ENCODE measurements around the gene ATAD3B. TPM values are rescaled to one million over a fixed set of nuclear protein-coding genes. Genes with fewer than 3 reads are reported as not detected.

Gene ATAD3B
- total and polyA plus RNA-seq, 2 of the 13 experiments (the other 11 are each of a cell fraction or from before 2014, with no cell fraction given), result 9.6 to 31.1 TPM

GRCh38 chr1:1432951-1433803 is 38.4 kb upstream of the ATAD3B start (continued):
- TF ChIP-seq ZNF407 (CRISPR knock-in tag; IDR thresholded peaks at IDR 0.05; ENCODE audit: not compliant biosample characterization), result peak; percentile 22
- peak; percentile 78 for TF ChIP-seq FOXK1 (CRISPR knock-in tag; IDR thresholded peaks at IDR 0.05; ENCODE audit: borderline replicate concordance, low read depth)
- no peak for TF ChIP-seq ZNF333 (CRISPR knock-in tag; IDR thresholded peaks at IDR 0.05; ENCODE audit: borderline replicate concordance)
- TF ChIP-seq FOXP4 (CRISPR knock-in tag; IDR thresholded peaks at IDR 0.05), result peak; percentile 83
- TF ChIP-seq YY1 (IDR thresholded peaks at IDR 0.05; ENCODE audit: insufficient read depth, insufficient replicate concordance, low read depth, low read length), result peak; percentile 38
- peak; percentile 90 for TF ChIP-seq SP5 (CRISPR knock-in tag; IDR thresholded peaks at IDR 0.05; ENCODE audit: borderline replicate concordance, low read depth)
- no peak for TF ChIP-seq TAF15 (IDR thresholded peaks at IDR 0.05; ENCODE audit: low read depth, low read length, poor library complexity, severe bottlenecking)
- TF ChIP-seq MLXIP (CRISPR knock-in tag; IDR thresholded peaks at IDR 0.05; ENCODE audit: borderline replicate concordance), result no peak
- TF ChIP-seq ZNF451 (CRISPR knock-in tag; IDR thresholded peaks at IDR 0.05), result peak; percentile 81
- no peak for TF ChIP-seq KAT7 (CRISPR knock-in tag; IDR thresholded peaks at IDR 0.05; ENCODE audit: borderline replicate concordance)
- TF ChIP-seq FOXJ3 (CRISPR knock-in tag; IDR thresholded peaks at IDR 0.05; ENCODE audit: borderline replicate concordance), result no peak; the same call in 1 of the 2 replicates
- 0 out of 2 replicates have a peak, but pooled peaks have one; percentile 69 for TF ChIP-seq ZNF44 (CRISPR knock-in tag; IDR thresholded peaks at IDR 0.05)
